ENCODE measurements around the gene RFX1.

DNA sequence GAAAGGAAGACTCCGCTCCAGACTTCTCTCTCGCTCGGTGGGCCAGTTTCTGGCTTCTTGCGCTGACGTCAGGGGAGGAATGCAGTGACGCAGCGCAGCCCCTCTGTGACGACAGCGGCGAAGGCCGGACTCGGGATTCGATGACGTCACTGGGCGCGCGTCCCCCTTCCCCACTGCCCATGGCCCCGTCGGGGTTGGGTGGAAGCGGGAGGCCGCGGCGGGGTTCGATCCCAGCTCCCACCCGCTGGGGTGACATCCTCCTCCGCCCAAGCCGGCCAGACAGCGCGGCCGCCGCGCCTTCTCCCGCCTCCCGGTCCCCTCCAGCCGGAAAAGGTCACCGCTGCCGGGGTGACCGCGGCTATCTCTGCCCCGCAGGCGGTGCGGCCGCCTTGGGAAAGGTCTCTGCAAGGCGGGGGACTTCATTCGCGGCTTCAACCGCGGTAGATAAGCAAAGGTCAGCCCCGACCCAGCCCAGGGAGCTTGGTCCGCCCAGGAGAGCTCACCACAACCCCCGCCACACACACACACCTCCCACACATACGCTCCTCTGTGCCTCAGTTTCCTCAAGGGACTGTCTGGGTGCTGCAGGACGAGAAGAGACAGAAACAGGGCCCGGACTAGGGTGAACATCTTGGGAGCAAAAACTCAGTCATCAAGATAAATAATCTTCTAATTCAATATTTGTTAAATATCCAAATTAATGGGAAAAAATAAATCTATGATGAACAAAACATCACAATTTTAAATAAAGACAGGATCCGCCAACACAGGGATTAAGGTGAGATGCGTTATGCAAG lies 844 bp upstream of the RFX1 start:
- TF ChIP-seq, protein P1, sequence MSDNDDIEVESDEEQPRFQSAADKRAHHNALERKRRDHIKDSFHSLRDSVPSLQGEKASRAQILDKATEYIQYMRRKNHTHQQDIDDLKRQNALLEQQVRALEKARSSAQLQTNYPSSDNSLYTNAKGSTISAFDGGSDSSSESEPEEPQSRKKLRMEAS (IDR thresholded peaks at IDR 0.05; ENCODE audit: low read depth, low read length) = peak; percentile 45; the same call in 1 of the 2 replicates
- peak; percentile 69 for TF ChIP-seq POLR2A (IDR thresholded peaks at IDR 0.05; ENCODE audit: extremely low read depth, insufficient read length)
- TF ChIP-seq, protein P2, sequence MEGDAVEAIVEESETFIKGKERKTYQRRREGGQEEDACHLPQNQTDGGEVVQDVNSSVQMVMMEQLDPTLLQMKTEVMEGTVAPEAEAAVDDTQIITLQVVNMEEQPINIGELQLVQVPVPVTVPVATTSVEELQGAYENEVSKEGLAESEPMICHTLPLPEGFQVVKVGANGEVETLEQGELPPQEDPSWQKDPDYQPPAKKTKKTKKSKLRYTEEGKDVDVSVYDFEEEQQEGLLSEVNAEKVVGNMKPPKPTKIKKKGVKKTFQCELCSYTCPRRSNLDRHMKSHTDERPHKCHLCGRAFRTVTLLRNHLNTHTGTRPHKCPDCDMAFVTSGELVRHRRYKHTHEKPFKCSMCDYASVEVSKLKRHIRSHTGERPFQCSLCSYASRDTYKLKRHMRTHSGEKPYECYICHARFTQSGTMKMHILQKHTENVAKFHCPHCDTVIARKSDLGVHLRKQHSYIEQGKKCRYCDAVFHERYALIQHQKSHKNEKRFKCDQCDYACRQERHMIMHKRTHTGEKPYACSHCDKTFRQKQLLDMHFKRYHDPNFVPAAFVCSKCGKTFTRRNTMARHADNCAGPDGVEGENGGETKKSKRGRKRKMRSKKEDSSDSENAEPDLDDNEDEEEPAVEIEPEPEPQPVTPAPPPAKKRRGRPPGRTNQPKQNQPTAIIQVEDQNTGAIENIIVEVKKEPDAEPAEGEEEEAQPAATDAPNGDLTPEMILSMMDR (IDR thresholded peaks at IDR 0.05; ENCODE audit: low read depth, low read length) = no peak

Measured in NB4 (cell line).